Measurements from ENCODE around the gene DENND2C. TPM values are rescaled to one million over a fixed set of nuclear protein-coding genes. Genes with fewer than 3 reads are reported as not detected.

DENND2C gene
- total RNA-seq, 1 donor from 2014 or later, result 0.84 TPM

GRCh38 chr1:114535401-114535800 lies 134.4 kb downstream of the DENND2C start:
- no peak for DNase-seq (ENCODE audit: low read depth)
- H3K27me3 ChIP-seq (ENCODE audit: control insufficient read depth, insufficient read depth, low read length), result no peaks in the 10 kb centered on the region
- H3K36me3 ChIP-seq (ENCODE audit: control insufficient read depth, insufficient read depth, low read length), result no peaks in the 10 kb centered on the region
- no peak overlapping the region for H3K4me3 ChIP-seq (ENCODE audit: low read depth, low read length)
- no peak for TF ChIP-seq CTCF (IDR thresholded peaks at IDR 0.05; ENCODE audit: insufficient read depth, low read length, poor library complexity, severe bottlenecking)

Other genes with a start within 250 kb of the DENND2C start
- gene TRIM33, start 158.8 kb downstream of the DENND2C start, total RNA-seq, result 29.1 and 33.3 TPM in 2 replicates
- 58.1 and 58.4 TPM in 2 replicates for gene BCAS2, start 88.4 kb downstream of the DENND2C start, total RNA-seq
- gene AMPD1, start 25.5 kb upstream of the DENND2C start, total RNA-seq, result 0.07 TPM in 1 of 2 replicates, not detected in the other
- 74.3 and 85.1 TPM in 2 replicates for gene NRAS, start 46.7 kb upstream of the DENND2C start, total RNA-seq
- gene CSDE1, start 87.9 kb upstream of the DENND2C start, total RNA-seq, result 654 and 1,426 TPM in 2 replicates
- gene SIKE1, start 110.6 kb upstream of the DENND2C start, total RNA-seq, result 40.1 and 51.6 TPM in 2 replicates
- gene SYCP1, start 184.8 kb upstream of the DENND2C start, total RNA-seq, result 0.07 and 0.17 TPM in 2 replicates

Data from kidney epithelial cell (primary cell).